ENCODE measurements around the gene FLCN. TPM values are rescaled to one million over a fixed set of nuclear protein-coding genes. Genes with fewer than 3 reads are reported as not detected.

The FLCN gene
- total and polyA plus RNA-seq, 2 experiments from 2014 or later = 12.1 to 36.6 TPM

GRCh38 chr17:17264430-17264829 lies 27.5 kb upstream of the FLCN start (continued):
- TF ChIP-seq ZNF462 (CRISPR knock-in tag; IDR thresholded peaks at IDR 0.05) (no peak), NANOG (IDR thresholded peaks at IDR 0.05; ENCODE audit: borderline replicate concordance) (no peak), ZNF331 (CRISPR knock-in tag; IDR thresholded peaks at IDR 0.05; ENCODE audit: low read depth) (no peak), ETS1 (IDR thresholded peaks at IDR 0.05) (no peak), REST (IDR thresholded peaks at IDR 0.05; ENCODE audit: unreplicated experiment) (no peak)

Data from GM23338 (cell line).